Stimulated activated CD4-positive, alpha-beta T cell treated with anti-CD3 and anti-CD28 coated beads, Interleukin-15, amount 100 ng/mL, for 1 hour (primary cell): ENCODE data around the gene NFE2L3.
"Not testable (repeated sequence)": the region's sequence is repeated elsewhere in the genome, so short reads cannot be mapped to it uniquely, and the experiment has no call there.

Experiments
- DNase-seq, 2 donors: peaks; one replicate each; pipeline ENCODE4 v3.0.0-alpha.2; 2020; ENCODE audit warnings: low read depth in 1 of 2, low spot score in 1 of 2

Gene NFE2L3

DNA sequence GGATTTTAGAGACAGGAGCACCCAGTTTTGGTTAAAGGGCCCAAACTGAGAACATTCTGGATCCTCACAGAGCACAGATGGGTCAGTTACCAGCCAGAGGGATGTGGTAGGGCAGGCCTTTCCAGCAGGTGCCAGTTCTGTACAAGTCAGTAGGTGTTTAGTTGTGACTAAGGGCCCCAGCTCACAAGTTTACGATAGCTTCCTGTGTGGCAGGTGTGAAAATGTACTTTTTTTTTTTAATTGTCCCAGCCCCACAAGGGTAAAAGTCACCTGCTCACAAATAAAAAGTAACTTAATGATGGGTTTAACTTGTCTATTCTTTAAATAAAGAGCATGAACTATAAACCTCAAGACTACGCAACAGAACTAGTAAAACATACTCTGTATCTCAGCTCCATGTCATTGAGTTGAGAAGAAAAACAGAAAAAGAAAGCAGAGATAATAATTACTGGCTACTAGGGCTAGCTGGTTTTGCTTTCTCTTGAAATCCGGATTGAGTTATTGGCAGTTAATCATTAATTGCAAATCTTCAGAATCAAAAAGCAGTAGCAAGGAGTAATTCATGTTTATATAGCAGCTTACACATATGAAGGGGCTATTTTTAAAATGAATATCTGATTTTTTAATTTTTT is 15.4 kb downstream of the NFE2L3 start:
- DNase-seq, result no peak

DNA sequence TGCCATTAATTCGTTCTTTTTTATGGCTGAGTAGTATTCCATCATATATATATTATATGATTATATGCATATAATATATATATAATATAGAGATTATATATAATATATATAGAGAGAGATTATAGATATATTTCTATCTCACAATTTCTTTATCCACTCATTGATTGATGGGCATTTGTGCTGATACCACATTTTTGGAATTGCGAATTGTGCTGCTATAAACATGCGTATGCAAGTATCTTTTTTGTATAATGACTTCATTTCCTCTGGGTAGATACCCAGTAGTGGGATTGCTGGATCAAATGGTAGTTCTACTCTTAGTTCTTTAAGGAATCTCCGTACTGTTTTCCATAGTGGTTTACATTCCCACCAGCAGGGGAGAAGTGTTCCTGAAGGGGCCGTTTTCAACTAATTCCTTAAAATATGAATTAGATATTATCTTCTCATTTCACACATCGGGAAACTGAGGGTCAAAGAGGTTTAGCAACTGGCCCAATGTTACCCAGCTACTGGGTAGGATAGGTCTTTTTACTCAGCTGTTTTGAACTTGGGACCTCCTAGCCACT is 16.5 kb downstream of the NFE2L3 start:
- no peak for DNase-seq

DNA sequence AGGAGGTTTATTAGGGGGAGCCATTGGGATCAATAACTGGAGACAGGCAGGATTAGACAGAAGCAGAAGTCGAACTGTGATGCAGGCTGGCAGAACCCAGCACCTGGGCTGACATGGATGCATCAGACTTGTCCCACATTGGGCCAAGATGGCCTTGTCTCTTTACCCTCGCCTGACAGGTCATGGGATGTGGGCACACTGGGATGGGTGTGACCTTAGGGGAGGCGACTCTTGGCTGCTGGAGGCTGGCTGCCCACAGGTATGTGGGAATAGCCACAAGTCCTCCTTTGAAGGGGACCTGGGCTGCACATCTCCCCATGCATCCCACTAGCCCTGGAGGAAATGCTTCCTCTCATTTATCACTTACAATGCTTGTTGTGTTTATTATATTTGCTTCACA is 17.3 kb downstream of the NFE2L3 start:
- no peak for DNase-seq

DNA sequence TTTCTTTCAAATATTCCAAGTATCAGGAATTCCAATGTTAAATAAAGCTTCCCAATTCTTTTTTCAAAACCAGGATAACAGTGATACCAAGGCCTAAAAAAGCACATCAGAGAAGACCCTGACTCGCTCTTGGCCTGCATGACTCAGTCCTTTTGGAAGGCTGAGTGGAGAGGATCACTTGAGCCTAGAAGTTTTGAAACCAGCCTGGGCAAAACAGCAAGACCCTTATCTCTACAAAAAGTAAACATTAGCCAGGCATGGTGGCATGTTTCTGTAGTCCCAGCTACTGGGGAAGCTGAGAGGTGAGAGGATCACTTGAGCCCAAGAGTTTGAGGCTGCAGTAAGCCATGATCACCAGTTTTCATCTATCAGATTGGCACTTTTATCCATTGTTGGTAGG is 18.7 kb downstream of the NFE2L3 start:
- DNase-seq, result no peak

DNA sequence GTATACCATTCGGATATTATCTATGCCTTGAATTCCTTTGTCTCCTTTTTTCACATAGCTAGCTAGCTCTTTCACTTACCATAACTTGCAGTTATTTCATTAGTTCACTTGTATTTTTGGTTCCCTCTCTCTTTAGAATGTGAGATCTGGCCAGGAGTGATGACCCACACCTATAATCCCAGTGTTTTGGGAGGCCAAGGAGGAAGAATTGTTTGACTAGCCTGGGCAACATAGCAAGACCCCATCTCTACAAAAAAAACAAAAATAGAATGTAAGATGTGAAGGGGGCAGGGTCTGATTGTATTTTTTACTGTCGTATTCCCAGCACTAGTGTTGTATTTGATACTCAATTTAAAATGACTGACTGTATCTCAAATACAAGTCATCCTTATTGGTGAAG is 19.6 kb downstream of the NFE2L3 start:
- DNase-seq, result no peak

DNA sequence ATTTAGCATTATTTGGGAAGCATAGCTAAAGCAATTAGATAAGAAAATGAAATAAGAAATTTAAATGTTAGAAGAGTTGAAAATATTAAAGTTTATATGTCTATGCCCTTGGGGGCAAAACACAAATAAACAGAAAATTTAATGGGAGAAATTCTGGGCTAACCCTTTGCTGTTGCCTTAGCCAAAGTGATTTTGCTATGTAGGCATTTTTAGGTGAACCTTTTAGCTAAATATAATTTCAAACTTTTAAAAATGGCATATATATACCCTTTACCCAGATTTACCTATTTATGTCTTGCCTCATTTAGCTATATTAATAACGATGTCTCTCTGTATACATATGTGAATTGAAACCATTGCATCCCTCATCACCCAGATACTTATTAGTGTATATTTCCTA is 20.1 kb downstream of the NFE2L3 start:
- DNase-seq, result no peak

DNA sequence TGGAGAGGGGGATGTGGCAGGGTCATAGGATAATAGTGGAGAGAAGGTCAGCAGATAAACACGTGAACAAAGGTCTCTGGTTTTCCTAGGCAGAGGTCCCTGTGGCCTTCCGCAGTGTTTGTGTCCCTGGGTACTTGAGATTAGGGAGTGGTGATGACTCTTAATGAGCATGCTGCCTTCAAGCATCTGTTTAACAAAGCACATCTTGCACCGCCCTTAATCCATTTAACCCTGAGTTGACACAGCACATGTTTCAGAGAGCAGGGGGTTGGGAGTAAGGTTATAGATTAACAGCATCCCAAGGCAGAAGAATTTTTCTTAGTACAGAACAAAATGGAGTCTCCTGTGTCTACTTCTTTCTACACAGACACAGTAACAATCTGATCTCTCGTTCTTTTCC is 23.9 kb downstream of the NFE2L3 start:
- not testable (repeated sequence) for DNase-seq

DNA sequence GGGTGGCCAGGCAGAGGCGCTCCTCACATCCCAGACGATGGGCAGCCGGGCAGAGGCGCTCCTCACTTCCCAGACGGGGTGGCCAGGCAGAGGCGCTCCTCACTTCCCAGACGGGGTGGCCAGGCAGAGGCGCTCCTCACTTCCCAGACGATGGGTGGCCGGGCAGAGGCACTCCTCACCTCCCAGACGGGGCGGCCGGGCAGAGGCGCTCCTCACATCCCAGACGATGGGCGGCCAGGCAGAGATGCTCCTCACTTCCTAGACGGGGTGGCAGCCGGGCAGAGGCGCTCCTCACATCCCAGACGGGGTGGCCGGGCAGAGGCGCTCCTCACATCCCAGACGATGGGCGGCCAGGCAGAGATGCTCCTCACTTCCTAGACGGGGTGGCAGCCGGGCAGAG is 24.7 kb downstream of the NFE2L3 start:
- DNase-seq, result not testable (repeated sequence)

DNA sequence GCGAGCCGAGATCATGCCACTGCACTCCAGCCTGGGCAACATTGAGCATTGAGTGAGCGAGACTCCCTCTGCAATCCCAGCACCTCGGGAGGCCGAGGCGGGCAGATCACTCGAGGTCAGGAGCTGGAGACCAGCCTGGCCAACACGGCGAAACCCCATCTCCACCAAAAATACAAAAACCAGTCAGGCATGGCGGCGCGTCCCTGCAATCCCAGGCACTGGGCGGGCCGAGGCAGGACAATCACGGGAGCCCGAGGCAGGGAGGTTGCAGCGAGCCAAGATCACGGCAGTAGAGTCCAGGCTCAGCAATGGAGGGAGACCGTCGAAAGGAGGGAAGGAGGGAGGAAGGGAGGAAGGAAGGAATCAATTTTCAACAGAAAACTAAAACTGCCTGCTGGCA is 25.3 kb downstream of the NFE2L3 start:
- not testable (repeated sequence) for DNase-seq

DNA sequence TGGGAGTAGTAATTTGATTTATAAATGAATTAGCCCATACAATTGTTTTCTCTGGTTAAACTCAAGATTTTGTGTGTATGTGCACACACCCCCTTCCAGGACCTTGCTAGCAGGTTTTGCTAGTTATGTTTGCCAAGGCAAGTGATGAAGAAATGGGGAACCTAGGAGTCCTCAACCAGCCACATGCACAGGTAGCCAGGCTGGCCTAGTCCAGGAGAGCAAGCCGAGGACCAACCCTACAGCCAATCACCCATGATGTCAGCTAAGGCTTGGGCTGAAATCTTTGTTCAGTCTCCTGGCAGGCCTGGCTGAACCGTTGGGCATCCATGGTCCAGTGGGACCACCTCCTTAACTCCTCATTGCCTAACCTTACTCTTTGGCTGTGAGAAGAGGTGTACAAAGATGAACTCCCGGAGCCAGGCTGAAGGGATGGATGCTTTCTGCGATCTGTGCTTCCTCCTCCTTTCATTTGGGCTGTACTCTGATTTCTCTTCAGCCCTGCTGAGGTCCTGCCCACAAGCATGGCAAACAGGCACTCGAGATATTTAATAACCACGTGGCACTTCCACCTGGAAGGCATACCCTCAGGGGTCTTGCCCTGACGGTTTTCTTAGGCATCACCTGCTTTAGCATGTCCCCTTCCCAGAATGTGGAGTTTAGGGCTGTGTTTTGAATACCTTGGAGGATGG is 26.4 kb downstream of the NFE2L3 start:
- no peak for DNase-seq

DNA sequence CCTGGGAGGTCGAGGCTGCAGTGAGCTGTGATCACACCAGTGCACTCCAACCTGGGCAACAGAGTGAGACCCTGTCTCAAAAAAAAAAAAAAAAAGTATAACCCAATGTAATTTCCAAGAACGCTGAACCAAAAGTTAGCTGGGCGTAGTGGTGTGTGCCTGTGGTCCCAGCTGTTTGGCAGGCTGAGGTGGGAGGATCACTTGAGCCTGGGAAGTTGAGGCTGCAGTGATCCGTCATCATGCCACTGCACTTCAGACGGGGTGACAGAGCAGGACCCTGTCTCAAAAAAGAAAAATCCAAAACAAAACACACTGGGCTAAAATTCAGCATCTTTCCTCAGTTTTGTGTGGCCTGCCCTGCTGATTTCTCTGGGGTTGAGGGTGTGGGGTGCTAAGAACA is 27.4 kb downstream of the NFE2L3 start:
- no peak for DNase-seq

DNA sequence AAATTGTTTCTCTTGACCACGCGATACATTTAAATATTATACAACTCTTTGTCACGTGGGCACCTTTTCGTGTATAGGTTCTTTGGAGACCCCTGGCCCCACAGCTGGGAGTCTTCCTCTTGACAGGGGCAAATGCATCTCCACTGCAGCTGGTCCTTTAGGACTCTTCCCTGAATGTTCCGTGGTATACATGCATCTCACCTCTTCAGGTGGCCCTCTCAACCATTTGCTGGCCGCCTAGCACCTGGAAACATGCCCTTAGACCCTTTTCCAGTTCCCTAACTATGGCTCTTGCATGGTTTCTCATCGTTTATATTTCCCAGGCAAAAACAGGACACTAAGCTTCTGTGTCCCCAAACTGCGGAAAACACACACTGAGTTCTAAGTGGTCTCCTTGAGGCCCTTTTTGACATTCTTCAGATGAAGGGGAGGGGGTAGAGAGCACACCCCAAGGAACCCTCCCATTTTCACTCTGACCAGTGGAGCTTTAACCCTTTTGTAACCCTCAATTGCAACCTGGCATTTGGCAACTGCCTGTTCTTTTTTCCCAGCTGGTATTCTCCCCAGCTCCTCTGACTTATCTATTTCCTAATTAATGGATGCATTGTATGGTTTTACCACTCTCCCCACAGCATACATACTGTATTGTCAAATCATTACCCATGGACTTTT is 28.0 kb downstream of the NFE2L3 start:
- no peak for DNase-seq

DNA sequence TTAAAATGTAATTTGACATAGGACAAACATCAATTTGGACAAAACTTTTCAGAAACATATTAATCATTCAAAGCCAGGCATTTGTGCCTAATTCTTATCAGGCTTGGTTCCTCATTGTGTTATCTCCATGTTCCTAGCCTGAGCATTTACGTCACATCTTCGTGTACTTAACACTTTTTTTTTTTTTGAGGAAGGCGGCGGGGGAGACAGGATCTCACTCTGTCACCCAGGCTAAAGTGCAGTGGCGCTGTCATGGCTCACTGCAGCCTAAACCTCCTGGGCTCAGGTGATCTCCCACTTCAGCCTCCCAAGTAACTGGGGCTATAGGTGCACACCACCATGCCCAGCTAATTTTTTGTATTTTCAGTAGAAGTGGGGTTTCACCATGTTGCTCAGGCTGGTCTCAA is 28.8 kb downstream of the NFE2L3 start:
- no peak for DNase-seq

DNA sequence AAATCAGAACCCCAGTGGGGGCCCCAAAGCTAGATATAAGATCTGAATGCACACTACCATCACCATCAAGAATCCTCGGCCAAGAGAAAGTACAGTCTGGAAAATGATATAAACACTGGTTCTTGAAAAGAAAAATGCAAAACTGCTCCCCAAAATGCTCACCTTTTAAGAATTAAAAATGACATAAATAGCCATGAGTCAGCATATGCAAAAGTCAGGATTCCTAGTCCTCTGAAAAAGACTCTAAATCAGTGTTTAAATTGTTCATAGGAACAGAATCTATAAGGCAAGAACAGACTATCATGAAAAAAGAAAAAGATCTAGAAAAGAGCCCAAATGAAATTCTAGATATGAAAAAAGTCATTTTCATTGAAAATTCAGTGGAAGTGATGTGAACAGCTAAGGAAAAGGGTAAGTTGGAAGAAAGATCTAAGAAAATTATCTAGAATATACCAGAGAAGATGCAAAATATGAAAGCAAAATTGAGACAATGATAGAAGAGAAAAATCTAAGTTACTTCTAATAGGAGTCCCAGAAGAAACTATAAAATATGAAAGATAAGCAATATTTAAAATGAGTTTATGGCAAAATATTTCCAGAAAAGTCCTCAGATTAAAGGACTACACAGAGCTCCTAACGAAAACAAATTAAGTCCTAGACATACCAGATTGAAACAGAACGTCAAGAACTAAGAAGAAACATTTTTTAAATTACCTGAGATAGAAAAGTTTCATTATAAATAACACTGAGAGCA is 29.7 kb downstream of the NFE2L3 start:
- DNase-seq, result no peak

DNA sequence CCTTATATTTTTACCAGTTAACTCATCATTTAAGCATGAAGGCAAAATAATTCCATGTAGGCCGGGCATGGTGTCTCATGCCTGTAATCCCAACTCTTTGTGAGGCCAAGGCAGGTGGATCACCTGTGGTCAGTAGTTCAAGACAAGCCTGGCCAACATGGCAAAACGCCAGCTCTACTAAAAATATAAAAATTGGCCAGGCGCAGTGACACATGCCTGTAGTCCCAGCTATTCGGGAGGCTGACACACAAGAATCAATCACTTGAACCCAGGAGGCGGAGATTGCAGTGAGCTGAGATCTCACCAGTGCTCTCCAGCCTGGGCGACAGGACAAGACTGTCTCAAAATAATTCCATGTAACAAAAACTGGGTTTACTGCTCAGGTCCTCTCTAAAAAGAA is 30.3 kb downstream of the NFE2L3 start:
- no peak for DNase-seq

DNA sequence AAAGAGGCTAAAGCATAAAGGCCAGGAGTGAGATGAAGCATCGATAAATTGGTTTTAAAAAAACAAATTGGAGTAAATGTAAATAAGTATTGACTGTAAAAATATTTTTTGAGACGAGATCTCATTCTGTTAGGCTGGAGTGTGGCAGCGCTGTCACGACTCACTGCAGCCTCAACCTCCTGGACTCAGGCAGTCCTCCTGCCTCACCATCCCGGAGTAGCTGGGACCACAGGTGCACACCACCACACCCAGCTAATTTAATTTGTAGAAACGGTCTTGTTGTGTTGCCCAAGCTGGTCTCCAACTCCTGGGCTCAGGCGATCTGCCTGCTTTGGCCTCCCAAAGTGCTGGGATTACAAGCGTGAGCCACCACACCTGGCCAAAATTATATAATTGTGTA is 30.7 kb downstream of the NFE2L3 start:
- no peak for DNase-seq

DNA sequence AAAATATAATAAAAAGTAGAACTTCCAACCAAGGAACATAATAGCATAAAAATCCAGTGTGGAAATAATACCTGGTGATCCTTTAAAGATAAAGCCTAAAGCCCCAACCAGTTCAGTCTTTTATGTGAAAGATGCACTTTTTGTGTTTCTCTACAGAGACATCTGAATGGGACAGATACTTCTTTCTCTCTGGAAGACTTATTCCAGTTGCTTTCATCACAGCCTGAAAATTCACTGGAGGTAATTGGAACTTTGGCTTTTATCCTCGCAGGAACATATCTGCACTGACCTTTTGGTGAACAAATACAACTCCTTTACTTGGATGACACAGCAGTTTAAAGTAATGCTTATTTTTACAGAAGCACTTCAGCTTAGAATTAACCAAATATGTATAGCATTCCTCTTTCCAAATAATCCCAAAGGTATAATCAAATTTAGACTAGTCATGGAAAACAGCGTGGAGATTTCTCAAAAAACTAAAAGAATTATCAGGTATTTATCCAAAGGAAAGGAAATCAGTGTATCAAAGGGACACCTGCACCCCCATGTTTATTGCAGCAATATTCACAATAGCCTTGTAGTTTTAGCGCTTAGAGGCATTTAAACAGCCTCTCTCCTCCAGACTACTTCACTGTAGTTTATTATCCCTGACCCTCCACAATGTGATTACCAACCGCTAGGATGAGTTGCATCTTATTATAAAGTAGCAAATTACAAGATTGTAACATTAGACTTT is 31.7 kb downstream of the NFE2L3 start:
- DNase-seq, result no peak

DNA sequence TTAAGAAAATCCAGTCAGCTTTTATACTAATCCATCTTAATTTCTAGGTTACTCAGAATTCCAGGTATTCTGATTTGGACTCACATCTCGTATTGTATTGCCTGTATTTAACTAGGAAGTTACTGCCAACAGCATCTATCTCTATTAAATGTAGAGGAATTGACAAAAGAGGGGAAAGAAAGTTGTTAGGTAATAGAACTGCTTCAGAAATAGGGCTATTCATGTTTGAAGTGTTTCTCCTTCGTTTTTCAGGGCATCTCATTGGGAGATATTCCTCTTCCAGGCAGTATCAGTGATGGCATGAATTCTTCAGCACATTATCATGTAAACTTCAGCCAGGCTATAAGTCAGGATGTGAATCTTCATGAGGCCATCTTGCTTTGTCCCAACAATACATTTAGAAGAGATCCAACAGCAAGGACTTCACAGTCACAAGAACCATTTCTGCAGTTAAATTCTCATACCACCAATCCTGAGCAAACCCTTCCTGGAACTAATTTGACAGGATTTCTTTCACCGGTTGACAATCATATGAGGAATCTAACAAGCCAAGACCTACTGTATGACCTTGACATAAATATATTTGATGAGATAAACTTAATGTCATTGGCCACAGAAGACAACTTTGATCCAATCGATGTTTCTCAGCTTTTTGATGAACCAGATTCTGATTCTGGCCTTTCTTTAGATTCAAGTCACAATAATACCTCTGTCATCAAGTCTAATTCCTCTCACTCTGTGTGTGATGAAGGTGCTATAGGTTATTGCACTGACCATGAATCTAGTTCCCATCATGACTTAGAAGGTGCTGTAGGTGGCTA is 32.5 kb downstream of the NFE2L3 start:
- DNase-seq, result not testable (repeated sequence)

DNA sequence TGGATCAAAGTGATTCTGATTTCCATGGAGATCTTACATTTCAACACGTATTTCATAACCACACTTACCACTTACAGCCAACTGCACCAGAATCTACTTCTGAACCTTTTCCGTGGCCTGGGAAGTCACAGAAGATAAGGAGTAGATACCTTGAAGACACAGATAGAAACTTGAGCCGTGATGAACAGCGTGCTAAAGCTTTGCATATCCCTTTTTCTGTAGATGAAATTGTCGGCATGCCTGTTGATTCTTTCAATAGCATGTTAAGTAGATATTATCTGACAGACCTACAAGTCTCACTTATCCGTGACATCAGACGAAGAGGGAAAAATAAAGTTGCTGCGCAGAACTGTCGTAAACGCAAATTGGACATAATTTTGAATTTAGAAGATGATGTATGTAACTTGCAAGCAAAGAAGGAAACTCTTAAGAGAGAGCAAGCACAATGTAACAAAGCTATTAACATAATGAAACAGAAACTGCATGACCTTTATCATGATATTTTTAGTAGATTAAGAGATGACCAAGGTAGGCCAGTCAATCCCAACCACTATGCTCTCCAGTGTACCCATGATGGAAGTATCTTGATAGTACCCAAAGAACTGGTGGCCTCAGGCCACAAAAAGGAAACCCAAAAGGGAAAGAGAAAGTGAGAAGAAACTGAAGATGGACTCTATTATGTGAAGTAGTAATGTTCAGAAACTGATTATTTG is 33.3 kb downstream of the NFE2L3 start:
- DNase-seq, result no peak

DNA sequence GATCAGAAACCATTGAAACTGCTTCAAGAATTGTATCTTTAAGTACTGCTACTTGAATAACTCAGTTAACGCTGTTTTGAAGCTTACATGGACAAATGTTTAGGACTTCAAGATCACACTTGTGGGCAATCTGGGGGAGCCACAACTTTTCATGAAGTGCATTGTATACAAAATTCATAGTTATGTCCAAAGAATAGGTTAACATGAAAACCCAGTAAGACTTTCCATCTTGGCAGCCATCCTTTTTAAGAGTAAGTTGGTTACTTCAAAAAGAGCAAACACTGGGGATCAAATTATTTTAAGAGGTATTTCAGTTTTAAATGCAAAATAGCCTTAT is 33.8 kb downstream of the NFE2L3 start:
- no peak for DNase-seq
